Inflammatory macrophage treated with lipopolysaccharide for 1 hour (primary cell): Measurements from ENCODE around the gene MAB21L4.

Source experiments
- DNase-seq, 2 donors: peaks; one replicate each; pipeline ENCODE4 v3.0.0-alpha.2; 2020 to 2022

MAB21L4 gene

GRCh38 chr2:240895656-240896388 lies at the start of gene MAB21L4:
Gene MAB21L4 (minus strand): TSS chr2:240896156. CDS start chr2:240895997, 159 bp downstream.
- no peak for DNase-seq

- DNase-seq = no peak
Measured at GRCh38 chr2:240936106-240936505, 40.1 kb upstream of the MAB21L4 start.

- DNase-seq = no peak
Measured at GRCh38 chr2:240935103-240935876, 39.3 kb upstream of the MAB21L4 start.

- DNase-seq = no peak
Measured at GRCh38 chr2:240934701-240935102, 38.7 kb upstream of the MAB21L4 start.

- no peak for DNase-seq
Measured at GRCh38 chr2:240933966-240934700, 38.2 kb upstream of the MAB21L4 start.

- no peak for DNase-seq
Measured at GRCh38 chr2:240933048-240933965, 37.4 kb upstream of the MAB21L4 start.

DNA sequence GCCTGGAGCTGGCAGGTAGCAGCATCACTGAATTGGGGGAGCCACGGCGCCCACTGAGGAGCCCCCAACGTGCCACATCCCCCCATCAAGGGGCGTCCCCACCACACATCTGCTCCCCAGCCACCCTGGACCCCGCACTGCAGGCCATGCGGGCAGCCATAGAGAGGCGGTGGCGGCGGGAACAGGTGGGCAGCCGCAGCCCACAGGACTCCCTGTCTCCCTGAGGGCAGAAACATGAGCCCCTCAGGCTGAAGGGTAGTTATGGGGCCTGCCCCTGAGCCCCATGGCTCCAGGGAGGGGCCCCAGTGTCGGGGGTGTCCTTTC lies 36.7 kb upstream of the MAB21L4 start:
- no peak for DNase-seq

DNA sequence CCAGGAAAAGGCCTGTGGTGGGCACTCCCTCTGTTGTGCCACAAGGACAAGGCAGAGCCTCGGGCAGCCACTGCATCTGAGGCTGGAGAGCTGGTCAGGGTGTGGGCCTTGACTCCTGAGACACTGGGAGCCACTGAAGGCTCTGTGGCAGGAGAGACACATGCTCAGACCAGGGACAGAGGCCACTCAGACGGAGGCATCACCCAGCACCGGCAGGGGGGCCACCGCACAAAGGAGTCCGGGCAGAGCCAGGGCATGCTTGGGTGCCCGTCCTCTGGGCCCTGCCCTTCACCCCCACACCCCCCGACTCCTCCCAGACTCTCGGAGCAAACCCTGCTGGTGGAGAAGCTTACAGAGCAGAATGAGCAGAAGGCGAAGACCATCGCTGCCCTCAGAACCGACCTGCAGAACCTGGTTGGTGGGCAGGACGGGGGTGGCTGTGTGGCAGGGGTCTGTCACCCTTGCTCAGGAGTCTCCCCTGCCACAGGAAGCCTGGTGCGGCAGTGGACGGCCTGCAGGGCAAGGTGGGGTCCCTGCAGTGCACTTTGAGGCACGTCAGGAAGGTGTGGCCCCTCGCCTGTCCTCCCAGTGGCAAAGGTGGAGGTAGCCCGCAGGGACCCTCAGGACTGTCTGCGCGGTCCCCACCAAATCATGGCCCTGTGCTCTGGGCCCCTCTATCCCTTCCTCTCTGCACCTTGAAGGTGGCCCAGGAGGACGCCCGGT lies 36.2 kb upstream of the MAB21L4 start:
- DNase-seq = no peak

- no peak for DNase-seq
Measured at GRCh38 chr2:240931319-240931949, 35.5 kb upstream of the MAB21L4 start.

DNA sequence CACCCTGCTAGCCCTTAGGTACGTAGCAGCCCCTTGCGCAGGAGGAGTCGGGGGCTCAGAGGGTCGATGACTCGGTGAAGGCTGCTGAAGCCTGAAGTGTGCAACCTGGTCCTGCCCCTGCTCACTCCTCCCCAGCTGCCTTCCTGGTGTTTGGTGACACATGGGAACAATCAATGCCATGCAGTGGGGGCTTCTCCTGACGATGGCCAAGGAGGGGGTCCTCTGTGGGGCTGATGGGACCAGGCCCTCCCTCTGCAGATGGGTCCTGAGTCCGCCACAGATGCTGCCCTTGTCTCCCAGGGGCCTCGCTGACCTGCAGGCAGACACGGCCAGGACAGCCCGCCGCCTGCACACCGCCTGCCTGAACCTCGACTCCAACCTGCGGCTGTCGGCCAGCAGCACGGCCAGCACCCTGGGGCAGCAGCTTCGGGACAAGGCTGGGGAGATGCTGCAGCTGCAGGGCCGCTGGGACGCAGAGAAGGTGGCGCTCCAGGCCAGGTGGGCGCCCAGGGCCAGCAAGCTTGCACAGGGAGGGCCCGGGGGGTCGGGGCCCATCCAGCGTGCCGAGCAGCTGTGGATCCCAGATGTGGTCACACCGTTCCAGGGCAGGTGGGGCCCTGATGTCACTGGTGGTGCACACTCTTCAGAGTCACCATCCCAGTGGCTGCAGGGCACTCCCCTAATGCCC lies 34.8 kb upstream of the MAB21L4 start:
- no peak for DNase-seq

DNA sequence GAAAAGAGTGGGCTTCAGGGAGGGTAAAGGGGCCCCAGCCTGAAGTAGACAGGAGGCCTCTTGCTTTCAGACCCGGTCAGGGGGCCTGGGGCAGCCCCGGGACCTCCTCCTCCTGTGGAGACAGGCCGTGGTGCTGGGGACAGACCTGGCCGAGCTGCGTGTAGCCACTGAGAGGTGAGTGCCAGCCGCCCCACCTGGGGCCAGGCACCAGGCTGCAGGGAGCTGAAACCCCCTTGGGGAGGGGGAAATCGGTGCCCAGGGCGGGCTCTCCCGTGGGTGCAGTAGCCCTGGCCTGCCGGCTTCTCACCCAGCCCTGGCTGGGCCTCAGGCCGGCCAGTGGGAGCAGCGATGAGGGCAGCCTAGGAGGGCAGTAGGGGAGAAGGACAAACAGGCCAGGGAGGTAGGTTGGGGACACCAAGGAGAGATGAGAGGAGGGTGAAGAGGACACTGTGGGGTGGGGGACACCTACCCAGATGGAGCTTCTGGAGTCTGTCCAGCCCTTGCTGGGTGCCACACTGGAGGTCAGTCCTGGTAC lies 34.2 kb upstream of the MAB21L4 start:
- no peak for DNase-seq

GRCh38 chr2:240929364-240930095 lies 33.6 kb upstream of the MAB21L4 start:
- DNase-seq = no peak

DNA sequence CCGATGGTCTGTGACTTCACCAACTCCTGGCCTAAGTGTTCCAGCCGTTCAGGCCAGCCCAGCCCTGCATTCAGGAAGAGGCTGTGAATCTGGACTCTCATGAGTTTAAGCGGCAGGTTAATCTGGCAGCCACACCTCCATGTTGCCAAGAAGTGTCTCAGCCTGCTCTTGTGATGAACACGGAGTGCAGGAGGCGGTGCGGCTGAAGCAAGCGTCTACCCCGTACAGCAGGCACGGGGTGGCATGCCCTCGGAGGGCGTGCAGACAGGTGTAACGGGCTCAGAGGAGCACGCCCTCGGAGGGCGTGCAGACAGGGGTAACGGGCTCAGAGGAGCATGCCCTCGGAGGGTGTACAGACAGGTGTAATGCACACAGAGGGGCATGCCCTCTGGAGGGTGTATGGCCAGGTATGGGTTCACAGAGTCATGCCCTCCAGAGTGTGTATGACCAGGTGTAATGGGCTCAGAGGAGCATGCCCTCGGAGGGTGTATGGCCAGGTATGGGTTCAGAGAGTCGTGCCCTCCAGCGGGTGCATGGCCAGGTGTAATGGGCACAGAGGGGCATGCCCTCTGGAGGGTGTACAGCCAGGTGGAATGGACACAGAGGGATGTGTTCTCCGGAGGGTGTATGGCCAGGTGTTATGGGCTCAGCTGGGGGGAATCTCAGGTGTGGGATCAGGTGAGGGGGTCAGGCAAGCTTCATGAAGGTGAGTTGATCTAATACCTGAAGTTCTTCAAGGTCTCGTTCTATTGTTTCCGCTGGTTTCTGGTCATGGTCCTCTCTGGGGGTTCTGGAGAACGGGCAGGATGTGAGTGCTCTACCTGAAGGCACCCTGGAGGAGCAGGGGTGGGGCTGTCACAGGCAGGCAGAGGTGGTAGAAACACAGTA lies 32.8 kb upstream of the MAB21L4 start:
- no peak for DNase-seq

GRCh38 chr2:240927390-240927781 lies 31.4 kb upstream of the MAB21L4 start:
- DNase-seq = no peak

DNA sequence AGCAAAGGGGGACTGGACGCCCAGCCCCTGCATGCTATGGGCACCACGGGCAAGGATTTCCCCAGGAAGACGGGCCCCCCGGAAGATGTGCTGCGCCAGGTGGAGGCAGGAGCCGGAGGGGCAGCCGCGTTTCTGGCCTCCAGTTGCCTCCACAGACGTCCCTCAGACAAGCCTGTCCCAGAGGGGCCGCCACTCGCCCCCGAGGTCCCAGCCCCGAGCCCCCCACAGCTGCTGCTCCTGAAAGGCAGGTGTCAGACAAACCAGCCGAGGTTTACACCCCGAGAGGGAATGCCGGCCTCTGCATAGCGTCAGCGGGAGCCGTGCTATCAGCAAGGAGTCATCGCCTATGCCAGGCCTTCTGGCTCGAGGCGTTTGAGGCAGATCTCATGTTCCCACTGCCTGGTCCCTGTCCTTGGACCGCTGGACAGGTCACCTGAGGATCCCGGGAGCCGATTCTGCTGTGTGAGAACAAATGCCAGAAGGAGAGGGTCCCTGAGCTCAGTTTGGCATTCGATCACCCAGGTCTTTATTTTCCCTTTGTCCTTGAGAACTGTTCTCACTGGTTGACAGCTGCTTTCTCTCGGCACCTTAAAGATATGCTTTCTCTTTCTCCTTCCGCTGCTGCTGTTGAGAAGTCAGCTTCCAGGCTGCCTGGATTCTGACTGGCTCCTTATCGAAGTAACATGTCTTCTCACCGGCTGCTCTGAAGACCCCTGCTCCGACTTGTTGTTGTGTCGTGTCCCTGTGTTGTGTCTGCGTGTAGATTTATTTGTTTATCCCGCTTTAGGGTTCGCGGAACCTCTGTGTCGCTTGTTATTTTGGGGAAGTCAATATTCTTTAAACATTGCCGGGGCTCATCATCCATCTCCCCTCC lies 30.8 kb upstream of the MAB21L4 start:
- no peak for DNase-seq

DNA sequence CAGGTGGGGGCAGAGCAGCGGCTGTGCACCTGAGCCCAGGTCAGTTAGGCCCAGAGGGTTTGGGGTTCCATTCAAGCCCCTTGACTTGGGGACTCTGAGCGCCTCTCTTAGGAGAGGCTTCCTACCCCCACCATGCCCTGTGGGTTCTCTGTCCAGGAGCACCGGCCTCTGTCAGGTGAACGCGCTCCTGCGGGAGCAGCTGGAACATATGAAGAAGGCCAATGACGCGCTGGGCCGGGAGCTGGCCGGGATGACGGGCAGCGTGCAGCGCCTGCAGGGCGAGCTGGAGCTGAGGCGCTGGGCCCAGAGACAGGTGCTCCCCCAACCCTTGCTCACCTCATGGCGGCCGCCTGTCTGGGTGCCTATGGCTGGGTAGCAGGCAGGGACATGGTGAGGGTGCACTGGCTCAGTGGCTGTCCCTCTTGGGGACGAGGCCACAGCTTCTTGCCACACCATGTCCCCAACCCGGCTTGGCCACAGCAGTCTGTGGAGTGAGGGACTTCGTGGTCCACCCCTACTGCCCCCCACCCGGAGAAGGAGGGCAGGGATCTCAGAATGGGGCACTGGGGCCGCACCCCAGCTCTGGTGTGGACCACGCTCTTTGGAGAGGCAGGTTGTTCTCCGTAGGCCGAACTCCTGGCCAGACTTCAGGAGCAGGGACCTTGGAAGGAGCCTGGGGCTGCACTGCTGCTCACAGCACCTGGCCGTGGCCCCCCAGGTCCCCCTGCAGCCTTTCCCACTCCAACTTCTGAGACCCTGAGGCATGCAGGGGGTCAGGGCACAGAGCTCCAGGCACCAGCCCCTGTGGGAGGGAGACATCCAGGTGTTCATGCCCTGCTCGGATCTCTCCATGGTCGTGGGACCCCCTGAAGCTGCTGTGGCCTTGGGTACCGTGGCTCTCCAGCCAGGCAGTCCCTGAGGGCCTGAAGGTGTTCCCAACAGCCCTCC lies 29.9 kb upstream of the MAB21L4 start:
- no peak for DNase-seq

GRCh38 chr2:240925191-240925567 lies 29.2 kb upstream of the MAB21L4 start:
- no peak for DNase-seq
